NCI-H2107 treated with DMSO at 0.1 percent for 48 hours (cell line): ENCODE measurements around the gene NOX5.
"Not testable (repeated sequence)": the region's sequence is repeated elsewhere in the genome, so short reads cannot be mapped to it uniquely, and the experiment has no call there.

Source experiments
- DNase-seq: peaks from one replicate; lab custom pipeline; 2025; ENCODE audit not compliant: unreplicated experiment; lab: John Stamatoyannopoulos, UW

The NOX5 gene

DNA sequence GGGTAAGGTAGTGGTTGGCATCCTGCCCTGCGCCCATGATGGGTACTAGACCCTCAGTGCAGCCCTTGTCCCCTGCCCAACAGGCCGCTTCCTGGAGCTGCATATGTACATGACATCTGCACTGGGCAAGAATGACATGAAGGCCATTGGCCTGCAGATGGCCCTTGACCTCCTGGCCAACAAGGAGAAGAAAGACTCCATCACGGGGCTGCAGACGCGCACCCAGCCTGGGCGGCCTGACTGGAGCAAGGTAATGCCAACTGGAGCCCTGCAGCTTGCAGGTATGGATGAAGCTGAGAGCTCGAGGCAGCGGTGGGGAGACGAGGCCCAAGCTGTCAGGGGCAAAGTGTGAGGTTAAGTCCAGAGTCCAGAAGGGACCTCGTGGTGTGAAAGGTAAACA lies 40.8 kb downstream of the NOX5 start:
- DNase-seq = no peak

DNA sequence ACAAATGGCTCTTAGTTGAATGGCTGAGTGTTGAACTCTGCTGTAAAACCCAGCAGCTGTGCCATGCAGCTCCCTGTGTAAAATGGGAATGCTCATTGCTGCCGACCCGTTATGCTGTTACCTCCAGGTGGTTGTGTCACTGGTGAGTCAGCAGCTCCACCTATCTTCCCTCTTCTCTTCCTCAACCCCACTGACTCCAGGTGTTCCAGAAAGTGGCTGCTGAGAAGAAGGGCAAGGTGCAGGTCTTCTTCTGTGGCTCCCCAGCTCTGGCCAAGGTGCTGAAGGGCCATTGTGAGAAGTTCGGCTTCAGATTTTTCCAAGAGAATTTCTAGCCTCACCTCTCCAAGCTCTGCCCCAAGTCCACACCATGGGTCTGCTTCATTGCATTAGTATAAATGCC lies 41.9 kb downstream of the NOX5 start:
- peak; percentile 45 for DNase-seq

DNA sequence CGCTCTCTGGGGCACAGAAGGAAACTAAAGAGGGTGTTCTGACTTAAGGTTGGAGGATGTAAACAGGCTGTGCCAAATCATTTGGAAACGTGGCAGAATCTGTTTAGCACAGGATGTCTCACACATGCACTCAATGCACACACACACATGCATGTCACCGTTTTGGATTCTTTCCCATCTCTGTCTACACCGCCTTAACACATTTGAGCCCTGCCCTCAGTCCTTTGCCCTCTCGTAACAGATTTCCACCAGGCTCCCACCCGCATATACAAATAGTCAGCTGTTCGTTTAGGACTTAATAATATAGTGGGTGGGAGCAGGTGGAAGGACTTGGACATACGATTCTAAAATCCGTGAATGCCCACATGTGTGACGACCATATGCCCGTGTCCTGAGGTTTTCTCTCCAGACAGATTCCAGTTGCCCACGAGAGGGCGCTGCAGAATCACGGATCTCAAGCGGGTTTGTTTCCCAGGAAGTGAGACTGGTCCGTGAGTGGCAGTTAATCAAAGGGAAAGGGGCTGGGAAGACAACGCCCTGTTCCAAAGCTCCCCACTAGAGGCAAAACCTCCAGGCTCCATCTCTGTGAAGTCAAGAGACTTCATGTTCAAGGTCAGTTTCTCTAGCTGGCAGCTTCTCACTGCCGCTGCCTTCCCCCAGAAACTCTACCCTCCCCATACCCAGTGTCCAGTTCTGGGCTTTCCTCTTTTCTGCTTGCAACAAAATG lies 44.5 kb downstream of the NOX5 start:
- DNase-seq = peak; percentile 40

DNA sequence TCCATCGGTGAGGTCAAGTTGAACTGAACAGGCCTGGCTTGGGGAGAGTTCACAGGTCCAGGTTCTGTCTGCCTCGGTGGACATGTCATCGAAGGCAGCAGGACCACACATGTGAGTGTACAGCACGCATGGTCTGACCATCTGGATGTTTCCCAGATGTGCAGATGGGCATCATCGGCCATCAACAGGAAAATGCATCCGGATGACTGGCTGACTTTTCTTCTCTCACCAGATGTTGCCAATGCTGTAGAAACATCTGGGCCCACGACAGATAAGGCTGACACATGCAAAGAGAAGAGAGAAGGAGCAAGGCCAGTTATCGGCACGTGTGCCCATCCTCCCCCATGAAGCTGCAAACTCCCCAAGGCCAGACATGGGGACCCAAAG lies 45.1 kb downstream of the NOX5 start:
- no peak for DNase-seq

DNA sequence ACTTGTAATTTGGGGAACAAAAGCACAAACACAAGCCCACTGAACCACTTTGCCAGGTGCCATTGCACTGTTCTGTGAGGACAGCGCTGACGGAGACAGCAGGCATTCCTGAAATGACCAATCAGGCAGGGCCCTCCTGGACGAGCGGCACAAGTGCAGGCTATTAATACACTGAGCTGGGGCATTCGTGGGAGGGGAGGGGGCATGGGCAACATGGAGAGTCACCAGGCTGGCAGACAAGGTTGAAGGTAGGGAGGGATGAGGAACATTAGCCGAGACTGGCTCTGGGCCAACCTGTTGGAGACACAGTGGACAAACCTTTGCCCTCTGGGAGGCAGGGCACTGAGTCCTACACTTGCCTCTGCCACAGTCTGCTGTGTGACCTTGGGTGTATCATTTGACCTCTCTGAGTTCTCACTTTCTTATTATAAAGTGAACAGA lies 45.6 kb downstream of the NOX5 start:
- no peak for DNase-seq

DNA sequence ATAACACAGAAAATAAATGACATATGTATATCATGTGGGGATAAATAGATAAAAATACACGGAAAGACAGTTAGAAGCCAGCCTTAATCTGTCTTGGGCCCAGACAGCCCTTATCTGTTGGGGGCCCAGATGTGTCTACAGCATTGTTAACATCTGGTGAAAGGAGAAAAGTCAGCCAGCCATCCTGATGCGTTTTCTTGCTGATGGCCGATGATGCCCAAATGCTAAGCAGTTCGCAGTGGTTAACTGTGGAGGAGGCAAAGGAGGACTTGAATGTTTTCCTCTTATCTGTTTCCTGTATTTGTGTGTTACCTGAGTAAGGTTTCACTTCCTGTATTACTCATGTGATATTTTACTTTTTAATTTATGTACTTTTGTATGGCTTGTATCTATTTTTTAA lies 46.2 kb downstream of the NOX5 start:
- DNase-seq = no peak

DNA sequence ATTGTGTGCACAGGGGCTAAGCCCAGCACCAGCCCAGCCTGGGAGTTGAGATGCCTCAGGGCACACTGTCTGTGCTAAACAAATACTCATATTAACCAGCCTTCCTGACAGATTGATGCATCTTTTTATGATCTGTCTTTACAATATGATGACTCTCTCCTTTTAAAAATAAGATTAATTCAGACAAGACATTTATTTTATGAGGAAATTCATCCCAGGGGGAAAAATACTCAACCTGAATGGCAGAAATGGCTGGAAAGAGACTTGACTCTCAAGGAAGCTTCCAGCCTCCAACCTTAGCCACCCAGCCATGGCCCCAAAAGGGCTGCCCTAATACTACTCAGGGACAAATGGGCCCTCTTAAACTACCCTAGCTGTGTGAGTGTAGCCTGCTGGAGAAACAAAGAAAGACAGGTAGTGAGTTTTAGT lies 46.9 kb downstream of the NOX5 start:
- DNase-seq = no peak

DNA sequence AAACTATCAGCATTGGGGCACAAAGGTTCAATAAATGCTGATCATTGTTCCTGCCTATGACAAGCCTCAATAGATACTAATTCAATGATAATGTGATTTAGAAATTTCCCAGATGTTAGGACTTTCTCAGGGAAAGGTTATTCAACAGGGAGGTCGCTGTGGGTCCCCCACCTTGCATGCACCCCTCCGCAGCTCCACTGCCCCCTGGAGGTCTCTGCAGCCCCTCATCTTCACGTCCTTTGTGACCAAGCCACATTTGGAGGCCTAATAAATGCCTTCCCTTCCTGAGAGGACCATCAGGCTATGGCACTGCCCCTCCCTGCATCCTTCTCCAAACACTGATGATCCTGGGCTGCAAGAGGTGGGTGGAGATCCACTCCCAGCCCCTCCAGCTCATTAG lies 50.2 kb downstream of the NOX5 start:
- no peak for DNase-seq

DNA sequence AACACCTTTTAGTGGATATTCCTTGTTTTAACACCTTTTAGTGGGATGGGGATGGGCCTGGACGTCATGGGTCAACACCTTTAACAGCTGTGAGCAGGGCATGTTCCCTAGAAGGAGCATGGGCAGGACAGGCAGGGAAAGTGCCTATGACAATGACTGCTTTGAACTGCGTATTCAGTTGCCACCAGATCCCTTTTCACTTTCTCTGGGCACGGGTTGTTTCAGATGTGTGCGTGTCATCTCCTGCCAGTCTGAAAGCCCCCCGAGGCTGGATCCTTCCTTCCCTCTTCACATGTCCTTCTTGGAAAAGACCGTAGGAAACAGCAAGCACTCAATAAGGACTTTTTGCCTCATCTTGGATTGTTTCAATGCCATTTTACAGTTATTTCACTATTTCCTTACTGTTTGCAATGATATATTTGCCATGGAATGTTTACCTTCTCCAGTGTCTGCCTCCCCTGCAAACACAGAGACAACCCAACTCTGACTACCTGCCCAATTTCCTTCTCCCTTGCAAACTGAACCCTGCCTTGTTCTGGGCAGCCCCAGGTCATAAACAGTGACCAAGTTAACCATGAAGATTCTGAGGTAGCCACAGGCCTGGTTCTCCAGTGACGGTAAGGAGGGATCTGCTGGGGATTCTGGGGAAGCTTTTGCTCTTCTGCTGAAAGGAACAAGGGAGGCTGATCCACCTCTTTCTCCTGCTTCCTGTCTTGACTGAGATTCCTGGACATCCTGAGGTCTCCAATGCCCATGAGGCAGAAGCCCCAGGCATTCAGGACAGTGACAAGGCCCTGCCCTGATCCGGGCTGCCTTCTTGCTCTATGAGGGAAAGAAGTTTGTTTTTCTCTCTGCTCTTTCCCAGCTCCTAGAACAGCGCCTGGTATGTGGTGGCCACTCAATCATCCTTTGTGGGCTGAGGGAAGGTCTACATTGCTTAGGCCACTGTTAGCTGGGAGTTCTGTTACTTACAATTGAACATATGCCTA lies 51.8 kb downstream of the NOX5 start:
- DNase-seq = no peak

DNA sequence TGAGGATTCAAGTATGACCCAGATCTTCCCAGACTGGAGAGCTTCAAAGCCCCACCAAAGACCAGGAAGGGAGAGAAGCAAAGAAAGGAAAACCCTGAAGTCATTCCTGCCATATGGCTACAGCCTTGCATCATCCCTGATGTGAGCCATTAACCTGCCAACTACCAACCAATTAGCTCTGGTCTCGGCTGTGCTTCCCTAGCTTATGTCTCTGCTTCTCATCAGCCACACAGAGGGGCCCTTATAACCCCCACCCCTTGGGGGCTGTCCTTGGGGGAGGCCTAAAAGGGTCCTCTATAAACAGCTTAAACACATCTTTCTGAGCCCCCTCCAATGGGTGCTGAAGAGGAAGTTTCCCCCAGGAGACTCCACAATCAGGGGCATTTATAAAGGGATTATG lies 52.8 kb downstream of the NOX5 start:
- DNase-seq = no peak

DNA sequence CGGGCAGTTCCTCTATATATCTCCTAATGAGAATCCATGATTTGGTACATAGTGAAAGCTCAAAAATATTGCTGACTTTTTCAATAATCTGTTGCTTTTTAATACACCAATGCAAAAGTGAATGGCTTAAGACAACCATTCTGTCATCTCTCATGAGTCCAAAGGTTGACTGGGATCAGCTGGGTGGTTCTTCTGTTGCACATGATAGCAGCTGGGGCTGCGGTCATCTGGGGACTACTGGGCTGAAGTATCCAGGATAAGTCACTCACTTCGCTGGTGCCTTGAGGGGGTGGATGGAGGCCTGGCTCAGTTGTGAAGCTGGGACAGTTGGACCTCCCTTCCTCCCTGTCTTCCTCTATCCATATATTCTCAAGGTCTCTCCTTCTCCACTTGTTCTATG lies 53.7 kb downstream of the NOX5 start:
- DNase-seq = no peak

DNA sequence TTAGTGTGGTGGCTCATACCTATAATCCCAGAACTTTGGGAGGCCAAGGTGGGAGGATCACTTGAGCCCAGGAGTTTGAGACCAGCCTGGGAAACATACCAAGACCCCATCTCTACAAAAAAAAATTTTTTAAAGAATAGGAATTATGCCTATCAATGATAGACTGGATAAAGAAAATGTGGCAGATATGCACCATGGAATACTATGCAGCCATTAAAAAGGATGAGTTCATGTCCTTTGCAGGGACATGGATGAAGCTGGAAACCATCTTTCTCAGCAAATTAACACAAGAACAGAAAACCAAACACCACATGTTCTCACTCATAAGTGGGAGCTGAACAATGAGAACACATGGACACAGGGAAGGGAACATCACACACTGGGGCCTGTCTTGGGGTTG lies 54.8 kb downstream of the NOX5 start:
- DNase-seq = not testable (repeated sequence)

DNA sequence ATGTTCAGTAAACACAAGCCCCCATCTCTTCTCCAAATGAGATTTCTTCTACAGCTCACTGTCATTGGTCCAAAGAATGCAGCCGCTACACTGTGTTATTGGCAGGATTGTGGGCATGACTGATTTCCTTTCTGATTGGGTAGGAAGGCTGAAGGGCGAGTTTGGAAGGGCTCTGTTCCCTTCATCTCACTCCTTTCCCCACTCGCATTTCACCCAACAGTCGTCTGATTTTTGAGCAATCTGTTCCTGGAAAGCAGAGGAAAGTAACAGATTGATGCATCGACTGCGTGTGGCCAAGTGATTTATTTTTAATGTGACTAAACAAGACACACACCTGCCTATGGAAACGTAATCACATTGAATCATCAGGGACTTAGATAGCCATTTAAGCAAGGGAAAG lies 55.5 kb downstream of the NOX5 start:
- DNase-seq = no peak

DNA sequence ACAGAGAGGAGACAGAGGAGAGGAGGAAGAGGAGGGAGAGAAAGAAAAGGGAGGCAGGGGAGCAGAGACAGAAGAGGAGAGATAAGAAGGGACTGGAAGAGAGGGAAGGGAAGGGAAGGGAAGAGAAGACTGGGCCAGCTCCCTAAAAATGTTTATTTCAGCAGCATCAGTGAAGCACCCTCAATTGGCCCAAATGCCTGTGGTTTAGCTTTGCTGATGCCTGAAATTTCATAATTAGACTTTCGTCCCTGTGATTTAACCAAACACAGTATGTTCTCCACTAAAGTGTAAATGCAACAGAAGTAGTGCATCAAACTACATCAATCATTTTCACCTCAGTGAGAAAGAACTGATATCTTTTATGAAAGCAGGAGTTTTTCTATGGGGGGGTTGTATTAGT lies 55.9 kb downstream of the NOX5 start:
- DNase-seq = no peak

DNA sequence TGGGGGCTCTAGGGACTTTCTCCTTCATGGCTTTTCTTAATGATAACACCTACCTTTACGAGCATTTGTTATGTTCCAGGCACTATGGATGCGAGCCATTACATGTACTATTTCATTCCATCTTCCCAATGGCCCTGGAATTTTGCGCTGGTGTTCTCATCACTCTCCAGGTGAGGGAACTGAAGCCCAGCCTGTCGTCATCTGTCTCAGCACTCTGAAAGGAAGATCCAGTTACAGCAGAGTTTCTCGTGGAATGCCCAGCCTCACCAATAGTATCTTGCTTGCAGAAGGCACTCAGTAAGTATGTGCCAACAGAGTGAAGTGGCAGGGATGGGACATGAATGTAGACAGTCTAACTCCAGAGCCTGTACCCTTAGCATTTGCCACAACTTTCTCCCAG lies 56.8 kb downstream of the NOX5 start:
- no peak for DNase-seq

DNA sequence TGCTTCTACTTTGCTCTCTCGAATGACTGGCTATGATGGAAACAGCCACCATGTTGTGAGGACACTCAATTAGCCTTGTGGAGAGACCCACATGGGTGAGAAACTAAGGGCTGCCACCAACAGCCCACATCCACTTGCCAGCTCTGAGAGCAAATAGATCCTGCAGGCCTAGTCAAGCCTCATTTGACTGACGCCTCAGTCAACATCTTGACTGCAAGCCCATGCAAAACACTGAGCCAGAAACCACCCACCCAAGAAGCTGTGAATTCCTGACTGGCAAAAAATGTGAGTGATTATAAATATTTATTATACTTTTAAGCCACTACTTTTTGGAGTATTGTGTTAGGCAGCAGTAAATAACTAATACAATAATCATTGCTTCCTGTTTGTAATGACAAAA lies 58.4 kb downstream of the NOX5 start:
- DNase-seq = no peak

DNA sequence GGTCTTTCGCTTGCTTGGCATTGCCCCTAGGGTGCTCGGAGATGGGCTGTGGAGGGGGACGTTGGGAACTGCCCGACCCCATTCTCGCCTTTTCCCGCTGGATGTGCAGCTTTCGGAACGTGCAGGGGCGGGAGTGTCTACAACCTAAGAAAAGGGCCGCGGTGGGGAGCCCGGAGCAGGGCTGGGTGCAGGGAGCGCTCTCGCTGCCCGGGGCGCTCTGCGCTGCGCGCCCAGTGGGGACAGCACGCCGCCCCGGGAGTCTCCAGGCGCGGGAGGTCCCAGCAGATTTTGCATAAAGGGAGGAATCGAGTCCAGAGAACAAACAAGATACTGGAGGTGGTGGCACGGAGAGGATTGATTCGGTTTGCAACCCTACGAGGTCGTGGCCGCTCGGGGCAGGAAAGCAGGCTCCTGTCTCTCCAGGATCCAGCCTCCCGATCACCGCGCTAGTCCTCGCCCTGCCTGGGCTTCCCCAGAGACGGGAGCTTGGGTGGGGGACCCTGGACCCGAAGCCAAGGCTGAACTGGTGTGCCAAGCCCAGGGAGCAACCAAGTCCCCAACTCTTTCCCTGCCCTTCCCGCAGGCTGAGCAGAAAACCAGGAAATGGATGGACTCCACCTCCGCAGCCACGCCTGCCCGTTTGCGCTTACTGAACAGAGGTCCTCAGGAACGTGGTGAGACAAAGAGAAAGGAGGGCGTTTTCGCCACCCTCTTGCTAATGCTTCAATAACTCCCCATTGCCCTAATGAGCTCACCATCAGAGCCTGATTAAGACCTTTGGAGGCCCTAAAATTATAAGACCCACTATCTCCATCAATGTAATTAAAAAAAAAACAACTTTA lies 59.7 kb downstream of the NOX5 start:
- peak; percentile 46 for DNase-seq

DNA sequence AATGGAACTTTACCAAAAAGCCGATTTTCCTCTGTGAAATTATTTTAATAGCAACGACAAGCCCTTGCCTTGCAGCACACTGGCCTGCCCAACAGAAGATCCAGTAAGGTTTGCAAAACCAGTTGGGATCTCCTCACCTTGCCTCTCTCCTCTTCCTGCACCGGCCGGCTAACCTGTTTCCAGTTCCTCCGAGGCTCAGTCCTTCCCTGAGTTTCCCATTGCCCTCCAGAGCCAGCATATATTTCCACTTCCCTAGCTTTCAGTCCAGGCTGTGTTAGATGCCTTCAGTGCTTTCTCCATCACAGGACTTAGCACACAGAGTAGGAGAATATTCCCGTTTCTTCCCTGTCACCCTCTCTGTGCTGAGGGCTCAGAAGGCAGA lies 60.3 kb downstream of the NOX5 start:
- peak; percentile 15 for DNase-seq

DNA sequence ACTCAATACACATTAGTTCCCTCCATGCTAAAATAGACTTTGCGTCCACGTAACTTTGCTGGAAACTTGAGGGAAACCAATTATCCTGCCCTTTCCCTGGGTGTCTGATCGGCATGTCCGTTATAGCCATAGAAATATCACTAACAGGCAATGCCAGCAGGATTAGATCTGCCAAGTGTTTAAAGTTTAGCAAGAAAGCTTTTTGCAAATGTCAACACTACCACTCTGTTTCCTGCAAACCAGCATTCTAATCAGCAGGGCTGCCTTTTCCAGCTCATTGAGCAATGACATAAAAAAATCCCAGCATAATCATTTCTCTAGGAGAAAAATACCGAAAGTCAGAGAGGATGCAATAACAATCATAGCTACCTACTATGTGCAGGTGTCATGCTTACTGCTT lies 60.9 kb downstream of the NOX5 start:
- no peak for DNase-seq

DNA sequence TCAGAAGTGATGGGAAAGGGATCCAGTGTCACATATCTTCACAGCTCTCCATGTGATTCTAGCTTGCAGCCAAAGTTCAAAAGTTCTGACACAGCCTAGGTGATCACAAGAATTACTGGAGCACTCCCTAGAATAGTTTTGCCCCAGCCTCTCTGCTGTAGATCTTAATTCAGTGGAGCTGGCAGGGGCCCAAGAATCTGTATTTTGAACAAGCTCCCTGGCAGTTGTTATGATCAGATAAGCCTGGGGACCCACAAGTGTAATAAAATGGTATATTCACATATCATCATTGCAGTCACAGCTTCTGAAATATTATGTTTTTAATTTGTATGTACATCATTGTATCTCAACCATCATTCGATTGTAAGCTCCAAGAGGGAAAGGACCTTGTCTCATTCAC lies 62.3 kb downstream of the NOX5 start:
- DNase-seq = no peak

DNA sequence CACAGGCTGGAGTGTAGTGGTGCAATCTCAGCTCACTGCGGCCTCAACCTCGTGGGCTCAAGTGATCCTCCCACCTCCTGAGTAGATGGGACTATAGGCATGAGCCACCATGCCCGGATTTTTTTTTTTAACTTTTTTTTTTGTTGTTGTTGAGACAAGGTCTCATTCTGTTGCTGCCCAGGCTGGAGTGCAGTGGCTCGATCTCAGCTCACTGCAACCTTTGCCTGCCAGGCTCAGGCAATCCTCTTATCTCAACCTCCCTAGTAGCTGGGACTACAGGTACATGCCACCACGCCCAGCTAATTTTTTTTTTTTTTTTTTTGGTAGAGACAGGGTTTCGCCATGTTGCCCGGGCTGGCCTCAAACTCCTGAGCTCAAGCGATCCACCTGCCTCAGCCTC lies 64.1 kb downstream of the NOX5 start:
- DNase-seq = no peak
